Activated naive CD4-positive, alpha-beta T cell treated with anti-CD3 and anti-CD28 coated beads, Interleukin-2, amount 10 ng/mL, durations not matched to agents 7 days and 5 days (primary cell): ENCODE results near the gene SMARCA4.
"Not testable (repeated sequence)": the region's sequence is repeated elsewhere in the genome, so short reads cannot be mapped to it uniquely, and the experiment has no call there.

Experiments
- CTCF ChIA-PET: fragments of 350-600 bp; sonication (Branson Sonifier 250); formaldehyde crosslinking; loops from one replicate; lab custom pipeline; 2021; ENCODE audit warnings: antibody characterized with exemption; lab: Charles Lee
- DNase-seq: peaks from one replicate; pipeline ENCODE4 v3.0.0-alpha.2; 2020
- H3K27ac Mint-ChIP-seq: one replicate; pipeline ENCODE4 v1.8.0; 2021; ENCODE audit warnings: mild to moderate bottlenecking, moderate library complexity, mixed read lengths
- H3K27me3 Mint-ChIP-seq: one replicate; pipeline ENCODE4 v1.8.0; 2021; ENCODE audit warnings: mild to moderate bottlenecking, mixed read lengths
- H3K36me3 Mint-ChIP-seq: one replicate; pipeline ENCODE4 v1.8.0; 2021; ENCODE audit warnings: mixed read lengths
- H3K4me1 Mint-ChIP-seq: one replicate; pipeline ENCODE4 v1.8.0; 2021; ENCODE audit warnings: mixed read lengths
- H3K4me3 Mint-ChIP-seq: one replicate; pipeline ENCODE4 v1.8.0; 2021; ENCODE audit warnings: mild to moderate bottlenecking, moderate library complexity, mixed read lengths
- H3K9me3 Mint-ChIP-seq: one replicate; pipeline ENCODE4 v1.8.0; 2021; ENCODE audit warnings: mixed read lengths

The SMARCA4 gene

GRCh38 chr19:10979951-10980381 is 19.1 kb downstream of the SMARCA4 start:
- peaks cover 4% of the 10 kb centered on the region for H3K36me3 Mint-ChIP-seq
- no peak overlapping the region for H3K4me3 Mint-ChIP-seq
- CTCF ChIA-PET = no interaction called here
- H3K27me3 Mint-ChIP-seq = no peaks in the 10 kb centered on the region
- peaks cover 20% of the 10 kb centered on the region for H3K4me1 Mint-ChIP-seq
- H3K9me3 Mint-ChIP-seq = no peaks in the 10 kb centered on the region
- DNase-seq = peak; percentile 36
- peak overlapping the region; percentile 55 for H3K27ac Mint-ChIP-seq

GRCh38 chr19:10981252-10981895 is 20.5 kb downstream of the SMARCA4 start:
- no peaks in the 10 kb centered on the region for H3K27me3 Mint-ChIP-seq
- CTCF ChIA-PET = interaction anchor here (1.0 kb wide), 2 partner anchors 9 to 45 kb away, joined by 3 to 4 read pairs; no protein-coding TSS in a partner anchor
- no peak overlapping the region for H3K4me3 Mint-ChIP-seq
- H3K27ac Mint-ChIP-seq = no peak overlapping the region
- H3K36me3 Mint-ChIP-seq = peaks cover 3% of the 10 kb centered on the region
- no peaks in the 10 kb centered on the region for H3K9me3 Mint-ChIP-seq
- no peak for DNase-seq
- H3K4me1 Mint-ChIP-seq = peaks cover 15% of the 10 kb centered on the region

- CTCF ChIA-PET = interaction anchor here (1.2 kb wide), 1 partner anchor 47 kb away, joined by 4 read pairs; no protein-coding TSS in a partner anchor
- no peak overlapping the region for H3K27ac Mint-ChIP-seq
These were observed 22.2 kb downstream of the SMARCA4 start for GRCh38 chr19:10983026-10983425.

GRCh38 chr19:10984166-10984735 is 23.4 kb downstream of the SMARCA4 start:
- DNase-seq = no peak
- CTCF ChIA-PET = no interaction called here
- Mint-ChIP-seq H3K9me3 (no peaks in the 10 kb centered on the region), H3K27me3 (no peaks in the 10 kb centered on the region), H3K36me3 (peaks cover 13% of the 10 kb centered on the region), H3K4me3 (no peak overlapping the region), H3K27ac (no peak overlapping the region), H3K4me1 (peaks cover 7% of the 10 kb centered on the region)

More at GRCh38 chr19:10983026-10983425, 22.2 kb downstream of the SMARCA4 start:
- no peaks in the 10 kb centered on the region for H3K27me3 Mint-ChIP-seq
- peaks cover 8% of the 10 kb centered on the region for H3K36me3 Mint-ChIP-seq
- no peaks in the 10 kb centered on the region for H3K9me3 Mint-ChIP-seq
- DNase-seq = no peak
- H3K4me3 Mint-ChIP-seq = no peak overlapping the region
- peaks cover 8% of the 10 kb centered on the region for H3K4me1 Mint-ChIP-seq

- H3K27ac Mint-ChIP-seq = no peak overlapping the region
- no peak for DNase-seq
- CTCF ChIA-PET = no interaction called here
- no peak overlapping the region for H3K4me3 Mint-ChIP-seq
- no peaks in the 10 kb centered on the region for H3K27me3 Mint-ChIP-seq
- H3K9me3 Mint-ChIP-seq = no peaks in the 10 kb centered on the region
- H3K4me1 Mint-ChIP-seq = no peaks in the 10 kb centered on the region
- H3K36me3 Mint-ChIP-seq = peaks cover 13% of the 10 kb centered on the region
These were observed 24.7 kb downstream of the SMARCA4 start for GRCh38 chr19:10985502-10985901.

- DNase-seq = no peak
- no peaks in the 10 kb centered on the region for H3K9me3 Mint-ChIP-seq
- no peak overlapping the region for H3K4me3 Mint-ChIP-seq
- peaks cover 16% of the 10 kb centered on the region for H3K36me3 Mint-ChIP-seq
- H3K27me3 Mint-ChIP-seq = no peaks in the 10 kb centered on the region
- CTCF ChIA-PET = no interaction called here
- no peak overlapping the region for H3K27ac Mint-ChIP-seq
- no peaks in the 10 kb centered on the region for H3K4me1 Mint-ChIP-seq
These were observed 25.7 kb downstream of the SMARCA4 start for GRCh38 chr19:10986301-10987127.

- no peaks in the 10 kb centered on the region for H3K9me3 Mint-ChIP-seq
- no peaks in the 10 kb centered on the region for H3K27me3 Mint-ChIP-seq
- no peak overlapping the region for H3K27ac Mint-ChIP-seq
- DNase-seq = no peak
- H3K4me3 Mint-ChIP-seq = no peak overlapping the region
- CTCF ChIA-PET = no interaction called here
- H3K36me3 Mint-ChIP-seq = peaks cover 19% of the 10 kb centered on the region
- H3K4me1 Mint-ChIP-seq = no peaks in the 10 kb centered on the region
These were observed 26.9 kb downstream of the SMARCA4 start for GRCh38 chr19:10987571-10988297.

- no peak overlapping the region for H3K27ac Mint-ChIP-seq
- H3K4me1 Mint-ChIP-seq = no peaks in the 10 kb centered on the region
- no peaks in the 10 kb centered on the region for H3K9me3 Mint-ChIP-seq
- no peaks in the 10 kb centered on the region for H3K27me3 Mint-ChIP-seq
- no peak for DNase-seq
- H3K4me3 Mint-ChIP-seq = no peak overlapping the region
- peaks cover 21% of the 10 kb centered on the region for H3K36me3 Mint-ChIP-seq
- CTCF ChIA-PET = no interaction called here
These were observed 27.6 kb downstream of the SMARCA4 start for GRCh38 chr19:10988380-10988779.

- no peaks in the 10 kb centered on the region for H3K9me3 Mint-ChIP-seq
- no peak overlapping the region for H3K4me3 Mint-ChIP-seq
- H3K27me3 Mint-ChIP-seq = no peaks in the 10 kb centered on the region
- no peak for DNase-seq
- CTCF ChIA-PET = no interaction called here
- H3K4me1 Mint-ChIP-seq = no peaks in the 10 kb centered on the region
- H3K27ac Mint-ChIP-seq = no peak overlapping the region
- peaks cover 23% of the 10 kb centered on the region for H3K36me3 Mint-ChIP-seq
These were observed 28.1 kb downstream of the SMARCA4 start for GRCh38 chr19:10988921-10989320.

GRCh38 chr19:10991076-10991475 is 30.2 kb downstream of the SMARCA4 start:
- Mint-ChIP-seq H3K27ac (no peak overlapping the region), H3K4me1 (no peaks in the 10 kb centered on the region), H3K9me3 (no peaks in the 10 kb centered on the region), H3K27me3 (no peaks in the 10 kb centered on the region), H3K4me3 (no peak overlapping the region), H3K36me3 (peaks cover 29% of the 10 kb centered on the region)
- CTCF ChIA-PET = interaction anchor here (1.2 kb wide), 1 partner anchor 49 kb away, joined by 3 read pairs; no protein-coding TSS in a partner anchor
- DNase-seq = no peak

GRCh38 chr19:10991521-10992081 is 30.8 kb downstream of the SMARCA4 start:
- H3K27ac Mint-ChIP-seq = no peak overlapping the region
- CTCF ChIA-PET = no interaction called here

GRCh38 chr19:10992174-10992573 is 31.3 kb downstream of the SMARCA4 start:
- peaks cover 32% of the 10 kb centered on the region for H3K36me3 Mint-ChIP-seq
- CTCF ChIA-PET, H3K27ac Mint-ChIP-seq: not testable (repeated sequence)

More at GRCh38 chr19:10991521-10992081, 30.8 kb downstream of the SMARCA4 start:
- DNase-seq = no peak
- no peaks in the 10 kb centered on the region for H3K9me3 Mint-ChIP-seq
- no peak overlapping the region for H3K4me3 Mint-ChIP-seq
- no peaks in the 10 kb centered on the region for H3K27me3 Mint-ChIP-seq
- H3K36me3 Mint-ChIP-seq = peaks cover 33% of the 10 kb centered on the region
- no peaks in the 10 kb centered on the region for H3K4me1 Mint-ChIP-seq

GRCh38 chr19:10995926-10996600 is 35.2 kb downstream of the SMARCA4 start:
- Mint-ChIP-seq H3K27ac (no peak overlapping the region), H3K27me3 (no peaks in the 10 kb centered on the region), H3K4me3 (no peak overlapping the region), H3K36me3 (peaks cover 38% of the 10 kb centered on the region), H3K4me1 (no peaks in the 10 kb centered on the region), H3K9me3 (no peaks in the 10 kb centered on the region)
- no peak for DNase-seq
- CTCF ChIA-PET = no interaction called here

More at GRCh38 chr19:10992174-10992573, 31.3 kb downstream of the SMARCA4 start:
- not testable (repeated sequence) for H3K9me3 Mint-ChIP-seq, H3K4me1 Mint-ChIP-seq, DNase-seq, H3K27me3 Mint-ChIP-seq, H3K4me3 Mint-ChIP-seq
